Cerebellar nuclear complex (tissue), 1 donor: Measurements from ENCODE around the gene PCYT2.
A peak's percentile ranks its signal among the peaks of the same experiment; 100 is the strongest.

ENCODE experiments used
- DNase-seq, 2 experiments: peaks; one replicate each; lab custom pipeline; 2025; lab: John Stamatoyannopoulos, UW

The PCYT2 gene

DNA sequence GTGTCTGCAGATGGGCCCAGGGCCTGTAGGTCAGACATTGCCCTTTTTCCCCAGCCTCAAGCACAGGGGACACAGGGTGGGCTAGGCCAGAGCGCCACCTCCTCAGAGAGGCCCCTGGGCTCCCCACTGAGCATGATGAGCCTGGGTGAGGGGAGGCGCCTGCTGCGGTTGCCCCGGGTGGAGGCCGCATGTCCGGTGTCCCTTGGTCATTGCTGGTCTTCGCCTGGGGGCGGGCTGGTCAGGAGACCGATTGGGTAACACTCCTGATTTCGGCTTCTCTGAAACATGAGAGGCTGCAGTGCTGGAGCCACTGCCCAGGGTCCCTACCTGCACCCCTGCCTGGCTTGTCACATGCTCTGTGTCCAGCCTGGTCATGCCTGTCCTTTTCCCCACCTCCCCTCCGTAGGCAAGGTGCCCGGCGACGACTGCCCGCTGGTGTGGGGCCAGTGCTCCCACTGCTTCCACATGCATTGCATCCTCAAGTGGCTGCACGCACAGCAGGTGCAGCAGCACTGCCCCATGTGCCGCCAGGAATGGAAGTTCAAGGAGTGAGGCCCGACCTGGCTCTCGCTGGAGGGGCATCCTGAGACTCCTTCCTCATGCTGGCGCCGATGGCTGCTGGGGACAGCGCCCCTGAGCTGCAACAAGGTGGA is 11.6 kb downstream of the PCYT2 start:
- no peak for DNase-seq

DNA sequence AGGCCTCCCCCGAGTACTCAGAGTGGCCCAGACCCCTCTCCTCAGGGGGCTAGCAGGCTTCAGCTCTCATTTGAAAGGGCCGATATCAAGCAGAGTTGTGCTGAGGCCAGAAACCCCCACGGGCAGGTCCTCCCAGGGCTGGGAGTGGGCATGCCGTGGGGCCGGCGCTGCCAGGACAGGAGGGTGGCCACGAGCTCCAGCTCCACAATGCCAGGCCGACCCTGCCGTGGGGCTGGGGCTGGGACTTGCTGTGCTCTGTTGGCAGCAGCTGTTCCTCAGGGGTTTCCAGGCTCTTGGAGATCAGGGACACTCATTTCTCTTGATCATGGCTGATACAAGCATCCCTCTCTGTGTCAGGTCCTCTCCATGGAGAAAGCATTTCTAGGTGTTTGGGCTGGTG is 12.3 kb downstream of the PCYT2 start:
- DNase-seq: no peak

DNA sequence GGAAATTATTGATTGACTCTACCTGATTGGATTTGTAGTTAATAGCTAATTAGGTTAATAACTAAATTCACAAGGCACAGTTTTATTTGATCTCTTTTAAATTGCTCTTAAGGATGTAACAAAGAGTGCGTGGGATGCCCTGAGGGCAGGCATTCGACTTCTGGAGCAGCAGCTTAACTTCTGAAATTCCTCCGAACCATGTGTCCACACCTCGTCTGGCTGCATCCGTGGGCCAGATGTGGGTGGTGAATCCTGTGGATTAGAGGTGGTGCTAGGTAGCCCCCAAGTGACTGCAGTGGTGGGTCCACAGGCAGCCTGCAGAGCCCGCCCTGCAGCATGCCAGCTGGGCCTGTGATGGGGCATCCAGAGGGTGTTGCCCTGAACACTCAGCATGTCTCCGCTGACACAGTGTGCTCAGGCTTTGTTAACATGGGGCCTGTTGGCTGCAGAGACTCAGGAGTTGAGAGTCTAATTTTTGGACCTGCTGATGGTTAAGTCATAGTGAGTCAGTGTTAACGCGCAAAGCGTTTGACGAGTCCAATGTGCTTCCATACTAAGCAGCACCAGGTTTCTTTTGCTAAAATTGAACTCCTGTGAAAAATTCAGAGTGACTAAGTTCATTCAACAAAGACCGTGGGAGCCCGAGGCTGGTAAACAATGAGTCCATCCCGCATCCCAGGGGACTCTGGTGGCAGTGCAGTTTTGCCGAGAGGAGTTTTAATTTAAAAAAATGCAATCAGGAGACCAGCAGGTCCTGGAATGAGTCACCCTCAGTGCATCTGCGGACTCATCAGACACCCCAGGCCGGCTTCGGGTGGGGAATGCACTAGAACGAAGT is 13.0 kb downstream of the PCYT2 start:
- DNase-seq: no peak

DNA sequence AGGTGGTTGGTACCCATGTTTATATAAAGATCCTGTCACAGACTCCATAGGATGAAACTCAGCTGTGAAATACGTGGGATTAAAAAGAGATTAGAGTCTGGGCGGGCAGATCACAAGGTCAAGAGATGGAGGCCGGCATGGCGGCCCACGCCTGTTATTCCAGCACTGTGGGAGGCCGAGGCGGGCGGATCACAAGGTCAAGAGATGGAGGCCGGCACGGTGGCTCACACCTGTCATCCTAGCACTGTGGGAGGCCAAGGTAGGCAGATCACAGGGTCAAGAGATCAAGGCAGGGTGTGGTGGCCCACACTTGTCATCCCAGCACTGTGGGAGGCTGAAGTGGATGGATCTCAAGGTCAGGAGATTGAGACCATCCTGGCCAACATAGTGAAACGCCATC is 15.8 kb downstream of the PCYT2 start:
- no peak for DNase-seq

DNA sequence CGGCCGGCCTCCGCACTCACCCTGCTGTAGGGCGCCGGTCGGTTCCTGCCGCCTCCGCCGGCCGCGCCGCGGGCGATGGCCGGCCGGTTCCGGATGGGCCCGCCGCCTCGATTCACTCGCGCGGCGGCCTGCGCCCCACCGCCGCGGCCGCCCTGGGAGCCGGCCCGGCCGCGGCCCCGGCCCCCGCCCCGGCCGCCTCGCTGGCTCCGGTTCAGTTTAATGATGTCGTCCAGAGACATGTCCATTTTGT is 20.0 kb downstream of the PCYT2 start:
- no peak for DNase-seq

DNA sequence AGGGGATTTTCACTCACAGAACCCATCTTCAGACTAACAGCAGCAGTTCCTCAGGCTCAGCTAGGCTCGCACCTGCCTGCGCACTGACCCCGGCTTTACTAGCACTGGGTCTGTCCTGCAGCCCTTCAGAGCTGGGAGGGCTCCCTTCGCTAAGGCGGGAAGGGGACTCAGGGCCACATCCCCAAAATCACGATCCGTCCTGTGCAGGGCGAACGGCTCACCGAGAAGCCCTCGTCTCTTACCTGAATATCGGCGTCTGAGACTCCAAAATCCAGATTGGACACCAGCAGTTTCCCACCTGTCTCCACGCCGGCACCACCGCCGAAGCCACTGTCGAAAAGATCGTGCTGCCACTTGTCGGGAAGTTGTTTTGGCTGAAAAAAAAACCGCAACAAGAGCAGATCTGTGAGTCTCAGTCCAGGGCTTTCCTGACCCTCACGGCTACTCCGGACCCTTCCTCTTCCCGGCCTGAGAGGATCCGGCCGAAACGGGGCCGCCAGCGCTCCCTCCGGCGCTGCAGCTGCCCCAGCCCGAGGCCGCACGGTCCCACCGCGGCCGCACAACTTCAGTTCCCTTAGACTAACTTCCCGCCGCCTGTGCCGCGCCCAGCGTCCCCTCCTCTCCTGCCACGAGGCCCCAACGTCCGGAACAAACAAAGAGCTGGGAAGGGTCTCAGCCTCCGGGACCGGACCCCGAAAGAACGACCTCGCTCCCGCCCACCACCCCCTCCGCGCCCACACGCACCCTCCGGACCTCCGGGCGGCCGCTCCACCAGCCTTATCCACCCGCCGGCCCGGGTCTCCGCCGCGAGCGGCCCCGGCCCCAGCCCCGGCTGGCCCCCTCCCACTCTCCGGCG is 20.5 kb downstream of the PCYT2 start:
- no peak for DNase-seq

DNA sequence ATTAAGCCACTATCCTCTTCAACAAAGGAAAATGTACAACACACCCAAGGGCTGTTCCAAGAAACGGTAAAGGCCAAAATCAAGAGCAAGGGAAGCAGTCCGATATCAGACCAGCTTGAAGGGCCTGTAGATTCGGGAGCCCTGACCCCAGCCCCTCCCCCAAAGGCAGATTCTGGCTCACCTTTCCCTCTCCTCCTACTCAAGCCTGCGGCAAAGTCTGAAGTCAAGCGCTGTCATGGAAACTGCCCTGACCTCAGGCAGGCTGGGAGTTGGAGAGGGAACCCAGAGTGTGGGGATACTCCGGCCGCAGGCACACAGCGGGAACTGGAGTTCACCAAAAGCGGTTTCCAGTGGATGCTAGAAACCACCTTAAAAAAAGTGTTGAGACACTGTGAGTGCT is 21.6 kb downstream of the PCYT2 start:
- no peak for DNase-seq

DNA sequence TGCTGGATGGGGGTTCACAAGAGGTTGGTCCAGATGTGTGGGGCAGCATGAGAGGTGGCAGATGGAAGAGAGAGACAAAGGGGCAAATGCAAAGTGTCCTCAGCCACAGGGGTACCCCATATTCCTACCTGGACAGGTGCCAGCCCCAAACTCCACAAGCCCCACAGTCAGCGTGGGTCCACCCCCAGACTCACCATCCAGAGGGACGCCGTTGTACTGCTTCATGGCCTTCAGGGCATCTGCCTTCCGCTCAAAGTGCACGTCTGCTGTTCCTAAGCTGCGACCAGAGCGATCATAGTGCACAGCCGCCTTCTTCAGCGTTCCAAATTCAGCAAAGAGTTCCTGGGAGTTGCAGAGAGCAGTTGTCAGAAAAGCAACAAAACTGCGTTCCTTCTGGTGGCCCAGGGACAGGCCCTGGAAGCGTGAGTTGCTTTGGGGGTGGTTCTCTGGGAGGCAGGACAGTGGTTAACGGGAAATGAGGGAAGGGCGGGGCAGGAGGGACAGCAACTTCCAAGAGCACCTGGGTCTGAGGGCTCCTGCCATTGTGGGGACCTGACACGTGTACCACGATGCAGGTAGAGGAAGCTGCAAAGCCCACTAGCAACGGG is 22.1 kb downstream of the PCYT2 start:
- DNase-seq: no peak

DNA sequence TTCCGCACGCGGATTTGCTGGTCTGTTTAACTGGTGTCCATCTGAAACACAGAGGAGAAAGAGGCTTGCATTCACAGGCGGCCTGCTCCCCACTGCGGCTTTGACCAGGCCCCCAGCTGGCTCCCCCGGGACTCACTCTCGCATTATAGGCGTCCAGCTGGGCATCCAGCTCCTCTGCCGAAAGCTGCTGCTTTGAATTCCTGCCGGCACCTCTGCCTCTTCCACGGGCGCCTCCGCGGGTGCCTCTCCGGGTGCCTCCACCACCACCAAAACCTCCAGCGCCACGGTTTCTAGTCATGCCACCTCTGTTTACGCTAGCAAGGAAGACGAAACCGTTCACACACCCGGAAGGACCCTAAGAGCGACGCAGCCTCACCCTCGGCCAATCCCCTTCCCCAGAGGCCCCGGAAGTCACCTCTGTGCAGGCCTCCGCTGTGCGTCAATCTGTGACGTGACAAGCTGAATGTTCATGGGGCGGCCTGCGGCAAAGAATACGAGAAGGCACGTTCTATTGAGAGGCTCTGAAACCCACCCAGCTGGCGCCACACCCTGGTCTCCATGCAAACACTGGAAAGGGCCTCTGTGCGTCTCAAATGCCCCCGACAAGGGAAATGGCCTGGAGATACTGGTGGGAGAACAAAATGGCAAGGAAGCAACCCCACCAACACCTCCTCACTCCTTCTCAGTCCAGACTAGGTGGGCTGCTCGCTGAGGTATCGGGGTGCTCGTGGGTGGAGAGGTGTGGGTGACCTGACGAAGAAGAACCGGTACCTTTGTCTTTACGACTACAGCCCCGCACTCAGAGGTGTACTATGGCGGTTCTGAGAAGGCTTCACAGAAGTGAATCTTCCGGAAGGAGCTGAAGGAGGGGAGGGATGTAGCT is 22.9 kb downstream of the PCYT2 start:
- no peak for DNase-seq

DNA sequence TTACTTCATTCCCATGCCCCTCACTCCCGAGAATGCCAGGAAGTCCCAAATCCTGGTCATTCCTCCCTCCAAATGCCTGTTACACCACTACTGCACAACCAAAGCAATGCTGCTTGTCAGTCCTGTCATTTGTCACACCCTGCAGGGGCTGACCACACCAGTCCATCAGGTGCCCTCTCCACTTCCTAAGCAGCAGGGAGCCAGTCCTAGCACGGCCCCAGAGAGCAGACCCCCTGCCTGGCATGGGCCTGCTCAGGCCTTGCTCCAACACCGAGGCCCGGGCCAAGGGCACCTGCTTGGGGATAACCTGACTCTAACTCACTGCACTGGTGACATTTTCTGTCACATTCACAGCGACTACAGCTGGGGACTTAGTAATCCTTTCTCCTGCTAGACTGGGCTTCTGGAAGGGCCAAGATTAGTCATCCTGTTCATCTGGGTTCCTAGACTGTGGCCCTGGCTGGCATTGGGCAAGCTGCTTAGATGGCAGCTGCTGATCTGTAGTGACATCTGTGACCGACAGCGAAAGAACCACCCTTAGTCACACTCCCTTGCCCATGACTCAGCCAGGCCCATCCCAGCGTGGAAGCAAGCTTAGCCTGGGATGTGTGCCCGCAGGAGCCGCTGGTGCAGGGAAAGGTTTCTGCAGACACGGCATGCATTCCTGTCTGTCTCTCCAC is 25.2 kb downstream of the PCYT2 start:
- no peak for DNase-seq

DNA sequence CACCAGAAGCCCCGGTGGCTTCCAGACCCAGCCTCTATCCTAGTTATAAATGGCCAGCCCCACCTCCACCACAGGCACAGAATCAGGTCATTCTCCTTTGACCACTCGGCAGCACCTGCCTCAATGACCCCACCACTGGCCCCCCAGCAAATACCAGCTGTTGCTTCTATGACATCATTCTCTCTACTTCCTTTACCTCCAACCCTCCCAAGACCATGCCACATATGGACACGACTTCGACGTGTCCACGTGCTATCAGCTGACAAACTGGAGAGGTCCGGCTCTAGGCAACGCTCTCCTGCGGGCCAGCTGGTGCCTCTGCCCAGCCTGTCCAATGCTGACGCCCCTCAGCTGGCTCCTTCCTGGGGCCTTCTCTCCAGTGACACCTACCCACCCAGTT is 25.7 kb downstream of the PCYT2 start:
- no peak for DNase-seq

DNA sequence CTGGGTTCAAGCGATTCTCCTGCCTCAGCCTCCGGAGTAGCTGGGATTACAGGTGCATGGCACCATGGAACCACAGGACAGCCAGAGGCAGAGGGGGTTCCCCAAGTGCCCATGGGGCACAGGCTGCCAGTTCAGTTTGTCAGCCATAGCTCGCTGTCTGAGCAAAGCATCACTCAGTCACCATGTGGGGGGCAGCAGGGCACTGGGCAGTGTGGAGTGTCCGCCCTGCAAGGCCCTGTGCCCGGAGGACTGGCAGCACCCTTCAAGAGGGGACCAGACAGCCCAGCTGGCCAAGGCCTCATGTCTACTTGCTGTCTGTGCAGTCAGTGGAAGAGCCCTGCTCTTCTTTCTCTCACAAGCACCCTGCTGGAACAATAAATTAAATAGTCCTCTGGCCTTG is 26.2 kb downstream of the PCYT2 start:
- no peak for DNase-seq

DNA sequence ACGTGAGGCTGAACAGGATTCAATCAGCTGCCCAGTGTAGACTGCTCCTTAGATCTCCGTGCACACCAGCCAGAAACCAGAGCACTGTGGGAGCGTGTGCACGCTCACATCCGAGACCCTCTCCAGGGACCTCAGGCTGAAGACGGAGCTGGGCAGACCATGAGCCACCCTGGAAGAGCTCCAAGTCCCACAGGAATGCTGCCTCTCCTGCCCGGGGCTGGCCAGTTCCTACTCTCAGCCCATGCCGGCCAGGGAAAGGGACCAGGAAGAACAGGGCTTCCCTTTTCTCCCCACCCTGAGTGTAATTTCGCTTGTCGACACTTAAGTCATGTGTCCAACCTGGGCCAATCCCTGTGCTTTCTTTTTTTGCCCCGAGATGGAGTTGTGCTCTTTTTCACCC is 26.7 kb downstream of the PCYT2 start:
- DNase-seq: no peak

DNA sequence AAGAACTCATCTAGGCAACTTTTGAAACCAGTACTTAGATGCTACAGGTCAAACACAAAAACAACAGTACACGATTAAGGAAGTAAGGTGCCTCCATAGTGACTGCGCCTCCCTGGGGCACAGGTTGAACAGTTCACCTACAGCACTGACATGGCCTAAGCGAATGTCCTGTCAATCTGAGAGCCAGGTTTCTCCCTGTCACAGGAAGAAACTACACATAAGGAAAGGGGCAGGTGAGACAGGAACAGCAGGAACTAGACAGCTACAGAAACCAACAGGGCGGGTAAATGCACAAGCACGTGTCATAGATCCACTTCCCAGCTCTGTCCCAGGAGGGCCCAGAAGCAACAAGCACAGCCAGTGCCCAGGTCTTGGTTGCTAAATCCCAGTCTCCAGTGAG is 32.1 kb downstream of the PCYT2 start:
- DNase-seq: no peak

DNA sequence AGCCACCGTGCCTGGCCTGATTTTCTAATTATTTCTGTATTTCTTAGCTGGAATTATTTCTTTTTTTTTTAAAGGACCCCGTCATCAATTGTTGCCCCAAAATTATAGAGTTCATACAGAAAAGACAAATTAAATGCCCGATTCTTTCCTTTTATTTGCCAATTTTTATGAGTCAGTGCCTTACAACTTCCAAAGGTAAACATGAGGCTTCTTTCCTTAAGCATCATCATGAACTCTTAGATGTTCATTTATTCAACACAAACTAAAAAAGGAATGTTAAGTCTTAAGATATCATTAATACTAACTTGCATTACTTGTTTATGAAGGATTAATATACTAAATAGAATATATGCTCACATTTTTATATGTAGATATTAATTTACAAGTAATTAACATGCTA is 32.9 kb downstream of the PCYT2 start:
- DNase-seq: no peak

DNA sequence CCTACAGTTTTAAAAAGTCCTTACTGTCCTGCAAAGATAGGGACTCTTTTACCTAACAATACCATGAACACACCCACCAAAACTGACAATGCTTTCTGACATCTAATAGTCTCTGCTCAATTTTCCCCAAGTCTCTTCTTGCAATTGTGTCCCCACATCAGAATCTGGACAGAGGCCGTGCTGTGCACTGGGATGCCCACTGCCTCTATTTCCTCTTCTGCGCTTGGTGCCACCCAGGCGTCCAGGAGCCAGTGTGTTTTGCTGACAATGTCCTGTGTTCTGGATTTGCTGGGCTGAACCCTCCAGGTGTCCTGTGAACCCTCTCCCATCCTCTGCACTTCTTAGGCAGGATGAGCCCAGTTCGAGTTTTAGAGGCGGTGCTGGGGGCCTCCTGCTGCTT is 33.6 kb downstream of the PCYT2 start:
- DNase-seq: no peak

DNA sequence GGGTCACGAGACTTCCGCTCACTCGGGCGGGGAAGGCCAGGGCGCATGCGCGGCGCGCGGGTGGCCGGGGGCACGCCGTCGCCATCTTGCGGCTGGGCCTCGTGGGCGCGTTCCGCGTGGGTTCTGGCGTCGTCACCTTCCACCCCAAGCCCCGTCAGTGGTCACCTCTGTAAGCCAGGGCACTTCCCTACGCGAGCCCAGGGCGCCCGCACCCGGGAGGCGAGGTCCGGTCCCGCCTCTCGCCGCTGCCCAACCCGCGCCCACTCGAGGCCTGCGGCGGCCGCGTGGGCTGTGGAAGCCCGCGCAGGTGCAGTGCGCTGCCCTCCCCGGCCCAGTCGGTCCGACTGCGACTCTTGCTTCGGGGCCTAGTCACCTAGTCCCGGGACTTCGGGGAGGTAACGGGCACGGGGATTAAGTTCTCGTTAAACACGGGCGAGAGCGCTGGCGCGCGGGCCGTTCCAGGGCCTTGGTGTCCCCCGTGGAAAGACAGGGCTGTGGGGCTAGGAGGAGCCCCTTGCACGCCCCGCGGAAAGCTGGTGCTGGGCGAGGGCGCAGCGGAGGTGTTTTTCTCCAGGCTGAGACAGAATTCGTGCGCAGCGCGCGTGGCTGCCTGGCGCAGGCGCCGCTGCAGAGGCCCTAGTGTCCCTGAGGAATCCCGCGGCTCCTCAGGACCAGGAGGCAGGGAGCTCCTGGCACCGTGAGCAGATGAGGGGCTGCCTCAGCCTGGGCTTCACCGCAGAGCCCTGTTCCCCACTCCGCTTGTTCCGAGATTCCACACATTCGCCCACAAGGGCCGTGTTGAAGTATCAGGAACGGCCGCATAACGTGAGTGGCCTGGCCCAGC is 39.6 kb downstream of the PCYT2 start:
- DNase-seq: peak in 1 of 2 experiments; percentile 40

DNA sequence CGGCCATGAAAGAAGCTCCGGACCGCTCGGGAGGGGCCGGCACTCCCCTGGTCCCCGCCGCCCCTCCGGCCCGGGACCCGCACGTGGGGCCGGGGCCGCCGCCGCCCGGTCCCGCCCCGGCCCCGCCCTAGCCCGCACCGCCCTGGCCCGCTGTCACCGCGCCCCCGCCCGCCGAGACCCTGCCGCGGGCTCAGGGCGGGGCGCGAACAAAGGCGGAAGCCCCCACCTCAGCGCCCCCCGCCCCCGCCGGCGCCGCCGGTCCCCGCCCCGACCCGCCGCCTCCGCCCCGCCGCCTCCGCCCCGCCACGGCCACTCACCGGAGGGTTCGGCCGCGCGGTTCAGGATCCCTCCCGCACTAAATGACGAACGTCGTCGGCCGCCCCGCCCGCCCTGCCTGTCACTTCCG is 40.2 kb downstream of the PCYT2 start, which contains the start of gene ARHGDIA:
ARHGDIA (minus strand) TSS at position 357 of the 406 bp plus-strand sequence. CDS start 1,407 bp downstream, outside the sequence.
- no peak for DNase-seq

DNA sequence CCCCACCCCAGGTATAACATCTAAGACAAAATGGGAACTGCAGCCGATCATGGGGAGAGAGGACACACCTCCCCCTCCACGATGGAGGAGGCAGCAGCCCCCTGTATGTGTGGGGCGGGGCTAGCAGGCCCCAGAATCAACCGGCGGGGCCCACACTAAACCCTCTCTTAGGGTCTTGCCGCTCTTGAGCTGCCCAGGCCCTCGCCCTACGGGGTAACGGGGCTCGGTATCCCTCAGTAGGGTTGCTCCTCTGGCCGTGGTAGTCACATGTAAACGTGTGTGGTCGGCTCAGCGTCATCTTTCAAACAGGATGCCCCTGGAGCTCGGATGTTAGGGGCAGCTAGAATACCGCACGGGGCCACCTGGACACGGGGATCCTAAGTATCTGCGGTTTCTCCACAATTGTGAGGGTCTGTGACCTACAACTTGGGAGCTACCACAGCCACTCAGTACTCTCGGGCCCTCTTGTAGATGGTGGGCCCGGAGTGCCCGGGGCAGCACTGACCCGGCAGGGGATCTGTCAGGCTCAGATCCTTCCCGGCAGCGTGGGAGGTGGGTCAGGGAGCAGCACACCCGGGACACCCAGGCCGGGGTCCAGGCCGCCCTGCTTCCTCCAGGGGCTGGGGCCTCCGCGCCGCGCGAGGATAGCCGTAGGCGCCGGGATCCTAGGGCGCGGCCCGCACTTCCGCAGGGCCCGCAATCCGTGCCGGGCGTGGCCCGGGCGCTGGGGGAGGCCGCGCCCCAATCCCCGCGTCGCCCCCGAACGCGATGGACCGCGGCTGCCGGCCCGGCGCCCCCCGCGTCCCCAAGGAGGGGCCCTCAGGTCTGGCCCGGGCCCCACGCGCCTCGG is 40.8 kb downstream of the PCYT2 start:
- DNase-seq: no peak
